HT1080 (cell line): ENCODE data around the gene RIN3. TPM values are rescaled to one million over a fixed set of nuclear protein-coding genes. Genes with fewer than 3 reads are reported as not detected.

ENCODE experiments used
- DNase-seq: peaks from one replicate; pipeline ENCODE4 v3.0.0-alpha.2; 2015; ENCODE audit warnings: low read depth
- total RNA-seq: library from RNA; depleted of rRNA; stranded (reverse); fragments of >200 nt; shearing (Covaris generic); gene quantifications from 2 replicates; pipeline ENCODE4 v1.2.3, GENCODE V29; 2014

The RIN3 gene
- total RNA-seq, 1 experiment from 2014 or later = 6.6 TPM

DNA sequence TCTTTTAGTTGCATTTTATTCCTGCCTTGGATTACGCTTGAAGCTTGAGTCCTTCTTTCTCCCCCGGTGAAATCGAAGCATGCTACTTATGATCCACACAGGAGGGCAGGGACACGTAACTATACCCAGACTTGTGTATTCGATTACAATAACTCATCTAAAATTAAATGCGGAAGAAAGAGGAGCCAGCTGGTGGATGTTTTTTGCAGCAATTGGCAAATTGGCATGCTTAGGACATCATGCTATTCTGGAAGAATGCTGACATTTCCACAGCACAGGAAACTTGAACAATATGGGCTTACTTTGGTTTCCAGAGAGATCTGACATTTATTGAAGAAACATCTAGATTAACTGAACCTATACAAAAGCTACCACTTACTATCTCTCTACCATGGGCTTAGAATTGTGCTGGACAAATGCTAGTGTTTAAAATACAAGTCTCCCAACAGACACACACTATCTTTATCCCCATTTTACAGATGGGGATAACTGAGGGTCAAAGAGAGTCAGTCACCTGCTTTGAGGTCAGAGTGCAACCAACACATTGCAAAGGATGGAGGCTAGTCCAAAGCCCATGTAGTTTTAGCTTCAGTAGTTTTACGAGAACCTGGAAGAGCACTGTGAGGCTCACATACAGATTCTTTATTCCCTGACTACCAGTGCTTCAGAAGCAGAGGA lies 198.5 kb downstream of the RIN3 start:
- DNase-seq = no peak

DNA sequence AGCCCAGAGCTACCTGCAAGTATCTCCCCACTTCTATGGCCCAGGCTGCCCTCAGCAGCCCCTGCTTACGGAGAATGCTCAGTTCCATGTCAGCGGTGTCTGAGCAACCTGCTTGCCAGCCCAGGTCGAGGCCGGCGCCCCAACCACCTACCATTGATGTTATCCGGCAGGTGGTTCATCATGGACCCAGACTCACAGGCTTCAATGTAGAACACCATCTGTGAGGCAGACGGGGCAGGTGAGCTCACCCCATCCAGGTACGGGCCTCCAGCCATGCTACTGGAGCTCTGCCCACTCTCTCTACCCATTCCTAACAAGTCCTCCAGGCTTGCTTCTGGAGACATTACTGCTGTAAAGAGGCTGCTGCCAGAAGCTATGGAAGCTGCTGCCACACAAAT lies 199.1 kb downstream of the RIN3 start:
- no peak for DNase-seq

DNA sequence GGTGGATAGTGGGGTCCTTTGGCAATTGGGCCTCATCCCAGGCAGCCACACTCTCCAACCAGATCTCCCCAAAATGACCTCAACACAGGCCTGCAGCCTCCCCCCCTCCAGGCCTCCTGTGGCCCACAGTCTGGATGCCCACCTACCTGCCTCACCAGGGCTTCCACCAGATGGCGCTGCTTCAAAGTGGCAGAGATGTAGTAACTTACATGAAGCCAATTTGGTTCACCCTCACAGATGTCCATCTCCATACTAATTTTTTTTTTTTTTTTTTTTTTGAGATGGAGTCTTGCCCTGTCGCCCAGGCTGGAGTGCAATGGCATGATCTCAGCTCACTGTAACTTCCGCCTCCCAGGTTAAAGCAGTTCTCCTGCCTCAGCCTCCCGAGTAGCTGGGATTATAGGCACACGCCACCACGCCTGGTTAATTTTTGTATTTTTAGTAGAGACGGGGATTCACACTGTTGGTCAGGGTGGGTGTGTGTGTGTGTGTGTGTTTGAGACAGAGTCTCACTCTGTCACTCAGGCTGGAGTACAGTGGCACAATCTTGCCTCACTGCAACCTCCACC lies 201.2 kb downstream of the RIN3 start:
- peak; percentile 59 for DNase-seq

DNA sequence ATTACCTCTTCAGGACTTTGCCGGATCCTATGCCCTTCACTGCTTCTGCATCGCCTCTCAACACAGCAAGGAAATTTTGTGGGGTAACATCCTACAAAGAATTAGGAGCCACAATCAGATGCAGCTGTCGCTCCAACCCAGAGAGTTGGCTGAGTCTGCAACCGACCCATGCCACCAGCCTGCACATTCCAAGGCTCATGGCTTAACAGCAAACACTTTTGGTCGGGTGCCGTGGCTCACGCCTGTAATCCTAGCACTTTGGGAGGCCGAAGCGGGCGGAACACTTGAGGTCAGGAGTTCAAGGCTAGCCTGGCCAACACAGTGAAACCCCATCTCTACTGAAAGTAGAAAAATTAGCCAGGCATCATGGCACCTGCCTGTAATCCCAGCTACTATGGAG lies 202.6 kb downstream of the RIN3 start:
- no peak for DNase-seq

DNA sequence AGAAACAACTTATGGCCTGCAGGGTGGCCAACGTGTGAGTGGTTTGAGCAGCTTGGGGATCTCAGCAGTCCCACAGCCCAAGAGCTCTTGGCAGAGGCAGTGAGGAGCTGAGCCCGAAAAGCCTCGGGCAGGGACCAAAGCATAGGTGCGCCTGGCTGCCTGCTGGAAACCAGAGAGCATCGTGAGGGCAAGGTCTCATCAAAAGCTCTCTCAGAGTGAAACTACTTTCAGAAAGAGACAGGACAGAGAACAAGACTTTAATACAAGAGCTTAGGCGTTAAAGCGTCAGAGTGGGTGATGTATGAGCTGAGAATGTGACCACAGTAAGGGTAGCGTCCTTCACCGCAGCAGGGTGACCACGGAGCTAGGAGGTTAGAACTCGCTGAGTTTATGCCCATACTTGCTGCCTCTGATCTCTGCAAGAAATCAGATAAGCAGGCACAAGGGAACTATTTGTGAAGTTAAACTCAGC lies 204.0 kb downstream of the RIN3 start:
- no peak for DNase-seq

DNA sequence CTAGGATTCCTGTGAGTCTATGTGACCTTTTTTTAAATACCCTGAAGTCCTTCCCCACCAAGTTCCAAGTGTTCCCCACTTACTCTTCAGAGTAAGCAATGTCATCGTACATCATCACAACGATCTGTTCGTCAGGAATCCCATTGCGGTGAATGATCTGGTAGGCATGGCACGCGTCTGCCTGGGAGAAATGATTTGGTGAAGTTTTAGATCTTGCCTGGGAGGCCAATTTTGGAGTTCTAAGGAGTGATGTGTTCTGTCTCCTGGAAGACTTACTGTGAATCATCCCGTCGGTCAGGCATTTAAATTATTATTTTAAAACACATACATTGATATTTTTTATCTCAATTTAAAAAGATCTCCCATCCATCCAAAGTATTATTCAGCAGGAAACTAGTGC lies 205.1 kb downstream of the RIN3 start:
- peak; percentile 36 for DNase-seq

DNA sequence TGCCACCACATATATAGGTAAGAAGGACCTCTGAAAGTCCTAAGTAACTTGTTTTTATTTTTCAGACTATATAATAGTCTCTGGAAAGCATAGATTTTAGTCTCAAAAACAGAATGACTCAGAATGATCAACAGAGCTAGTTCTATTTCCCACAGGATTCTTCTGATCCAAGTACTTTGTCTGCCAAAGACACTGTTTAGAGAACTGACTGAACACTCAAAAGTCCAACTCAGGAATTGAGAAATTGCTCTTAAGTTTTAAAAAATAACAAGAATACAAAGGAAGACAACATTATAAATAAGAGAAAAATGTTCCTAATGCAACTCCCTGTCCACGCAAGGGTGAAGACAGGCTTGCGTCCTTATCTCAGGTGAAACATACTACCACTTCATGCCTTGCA lies 205.8 kb downstream of the RIN3 start:
- DNase-seq = no peak

DNA sequence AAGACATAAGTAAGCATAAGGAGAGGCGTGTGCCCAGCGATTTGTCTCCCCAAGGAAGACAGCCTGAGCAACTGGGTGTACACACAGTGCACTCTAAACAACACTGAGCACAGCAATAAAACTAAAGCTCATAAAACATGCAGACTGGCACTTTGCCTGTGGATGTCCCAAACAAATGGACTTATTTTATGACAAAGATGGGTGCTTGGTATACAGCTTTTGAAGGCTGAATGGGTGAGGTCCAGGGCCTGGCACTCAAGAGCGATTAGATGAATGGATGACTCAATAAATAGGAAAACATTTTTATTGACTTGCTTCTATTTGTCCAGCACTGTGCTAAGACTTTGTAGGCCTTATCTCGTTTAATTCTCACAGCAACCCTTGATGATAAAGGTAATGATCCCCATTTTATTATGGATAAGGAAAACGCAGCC lies 206.3 kb downstream of the RIN3 start:
- no peak for DNase-seq

DNA sequence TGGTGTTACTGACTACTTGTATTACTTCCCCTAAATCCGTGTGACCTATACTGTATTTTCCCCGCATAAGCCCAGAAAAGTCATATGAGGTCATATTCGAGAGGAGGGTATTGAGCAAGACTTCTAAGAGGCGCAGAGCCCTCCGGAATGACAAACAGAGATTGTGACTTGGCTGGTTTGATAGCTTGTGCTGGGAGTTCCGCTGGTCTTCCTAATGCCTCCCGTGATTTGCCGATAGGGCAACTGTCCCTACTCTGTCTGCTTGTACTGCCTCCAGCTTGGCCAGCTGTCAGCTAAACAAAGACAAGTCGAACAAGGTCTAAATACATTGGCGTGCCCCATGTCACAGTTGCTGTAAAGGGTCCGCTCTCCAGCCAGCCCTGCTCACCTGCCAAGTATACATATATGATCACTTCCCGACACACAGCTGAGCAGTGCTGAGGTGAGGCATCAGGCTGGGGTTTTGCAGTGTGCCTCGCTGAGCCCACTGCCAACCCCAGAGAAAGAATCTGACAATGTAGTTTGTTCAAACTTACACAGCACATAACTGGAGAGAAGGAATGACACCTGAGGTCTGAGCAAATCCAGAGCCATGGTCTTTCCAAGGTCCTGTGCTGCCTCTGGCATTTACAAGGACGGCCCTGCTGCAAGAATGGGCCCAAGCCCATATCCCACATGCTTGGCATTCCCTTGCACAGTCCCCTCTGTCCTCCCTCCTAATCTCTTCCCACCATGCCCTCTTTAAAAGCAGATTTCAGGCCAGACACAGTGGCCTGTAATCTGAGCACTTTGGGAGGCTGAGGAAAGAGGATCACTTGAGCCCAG lies 211.1 kb downstream of the RIN3 start:
- DNase-seq = no peak

DNA sequence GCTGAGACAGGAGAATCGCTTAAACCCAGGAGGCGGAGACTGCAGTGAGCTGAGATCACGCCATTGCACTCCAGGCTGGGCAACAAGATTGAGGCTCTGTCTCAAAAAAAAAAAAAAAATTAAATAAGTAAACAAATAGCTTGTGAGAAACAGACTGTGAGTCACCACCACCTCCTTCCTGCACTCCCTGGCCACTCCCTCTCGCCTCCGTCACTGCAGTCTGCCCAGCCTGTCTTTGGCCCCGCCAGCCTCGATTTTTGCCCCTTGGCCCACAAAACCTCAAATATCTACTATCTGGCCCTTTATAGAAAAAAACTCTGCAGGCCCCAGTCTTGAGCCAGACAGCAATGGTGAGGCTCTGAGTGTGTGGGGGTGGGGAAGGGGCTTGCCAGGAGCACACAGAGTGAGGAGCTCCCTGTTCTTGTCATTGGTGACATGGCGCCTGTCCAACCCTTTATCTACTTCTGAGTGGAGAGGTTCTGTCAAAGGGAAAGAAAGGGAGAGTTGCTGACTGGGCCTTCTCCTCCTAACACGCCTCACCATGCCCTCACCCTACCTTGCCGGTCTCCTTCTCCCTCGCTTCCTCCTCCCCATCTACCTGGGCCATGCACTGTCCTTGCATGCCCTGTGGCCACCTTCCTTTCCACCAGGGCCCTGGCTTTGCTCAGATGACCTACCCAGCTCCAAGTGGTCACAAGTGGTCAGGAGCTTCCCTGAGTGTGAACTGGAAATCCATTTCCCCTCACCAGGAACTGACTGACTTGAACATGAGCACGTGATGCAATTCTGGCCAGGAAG lies 212.8 kb downstream of the RIN3 start:
- DNase-seq = peak; percentile 92

DNA sequence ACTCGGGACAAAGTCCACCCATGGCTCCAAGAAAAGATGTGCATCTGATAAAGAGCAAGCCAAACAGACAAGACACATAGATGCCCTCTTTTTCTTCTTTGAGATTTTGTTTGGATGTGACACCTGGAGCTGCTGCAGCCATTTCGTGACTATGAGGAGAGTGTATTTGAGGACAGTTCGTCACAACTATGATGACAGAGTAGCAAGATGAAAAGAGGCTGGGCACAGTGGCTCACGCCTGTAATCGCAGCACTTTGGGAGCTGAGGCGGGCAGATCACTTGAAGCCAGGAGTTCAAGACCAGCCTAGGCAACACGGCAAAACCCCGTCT lies 213.3 kb downstream of the RIN3 start:
- no peak for DNase-seq

DNA sequence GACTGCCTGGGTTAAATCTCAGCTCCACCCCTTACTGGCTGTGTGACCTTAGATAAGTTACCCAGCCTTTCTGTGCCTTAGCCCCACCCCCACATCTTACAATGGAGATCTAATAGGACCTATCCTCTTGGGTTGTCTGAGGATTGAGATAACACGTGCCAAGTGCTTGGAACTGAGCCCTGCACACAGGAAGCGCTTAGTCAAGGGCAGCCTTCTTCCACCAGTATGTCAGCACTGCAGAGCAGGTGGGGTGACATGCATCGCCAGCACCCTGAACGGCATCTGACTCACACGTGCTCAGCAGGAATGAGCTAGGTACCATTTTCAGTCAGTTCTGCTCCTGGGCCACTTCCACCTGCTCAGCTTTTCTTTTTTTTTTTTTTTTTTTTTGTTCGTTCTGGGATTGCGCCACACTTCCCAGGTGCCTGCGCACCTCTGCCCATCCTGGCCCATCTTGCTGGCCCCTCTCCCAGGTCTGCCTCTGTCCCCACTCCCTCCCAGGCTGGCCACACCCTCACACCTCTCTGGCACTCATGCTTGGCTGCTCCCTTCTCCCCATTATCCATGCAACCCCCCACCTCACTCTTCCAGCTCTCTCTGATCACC lies 215.3 kb downstream of the RIN3 start:
- DNase-seq = peak; percentile 91

DNA sequence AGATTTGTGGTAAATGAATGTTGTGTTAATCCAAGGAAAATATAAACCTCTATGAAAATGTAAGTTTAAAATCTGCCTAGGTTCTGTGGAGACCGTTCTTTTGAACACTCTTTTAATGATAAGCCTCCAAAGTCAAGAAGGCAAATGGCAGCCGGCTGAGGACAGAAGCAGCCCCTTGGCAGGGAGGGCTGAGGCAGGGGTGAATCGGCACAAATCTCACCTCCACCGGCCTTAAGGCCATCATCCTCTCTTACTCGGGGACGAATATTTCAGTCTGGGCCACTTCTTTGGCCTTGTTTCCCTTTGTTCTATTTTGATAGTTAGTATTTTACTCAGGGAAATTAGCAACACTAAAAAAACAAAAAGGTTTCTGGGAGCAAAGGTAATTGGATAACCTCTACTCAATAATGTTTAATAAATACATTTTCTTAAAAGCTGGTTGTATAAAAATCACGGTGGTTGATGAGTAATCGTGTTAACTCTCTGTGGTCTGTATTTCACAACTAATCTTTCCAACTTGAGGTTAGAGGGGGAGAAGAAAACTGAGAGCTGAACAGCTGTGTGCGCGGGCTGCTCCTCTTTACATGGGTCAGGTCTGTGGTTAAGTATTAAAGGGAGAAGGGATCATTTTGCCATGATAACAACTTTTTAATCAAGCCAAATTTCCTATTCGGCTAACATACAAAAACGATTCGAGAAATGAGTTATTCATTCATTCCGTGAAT lies 216.2 kb downstream of the RIN3 start:
- DNase-seq = peak; percentile 91

DNA sequence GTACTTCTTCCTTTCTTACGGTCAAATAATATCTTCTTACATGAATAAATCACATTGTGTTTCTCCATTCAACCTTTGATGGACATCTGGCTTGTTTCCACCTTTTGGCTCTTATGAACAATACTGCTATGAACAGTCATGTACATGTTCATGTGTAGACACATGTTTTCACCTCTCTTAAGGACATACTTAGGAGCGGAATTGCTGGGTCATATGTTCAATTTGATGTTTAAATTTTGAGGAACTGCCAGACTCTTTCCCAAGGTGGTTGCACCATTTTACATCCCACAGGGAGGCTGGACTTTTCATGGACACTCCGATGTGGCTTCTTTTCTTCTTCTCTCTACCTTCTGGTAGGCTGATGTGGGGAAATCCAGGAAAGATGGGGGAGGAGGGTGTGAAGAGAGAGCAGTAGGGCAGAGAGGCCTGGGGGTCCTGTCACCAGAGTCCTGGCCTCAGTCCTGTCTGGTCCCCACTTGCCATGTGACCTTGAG lies 218.1 kb downstream of the RIN3 start:
- no peak for DNase-seq

DNA sequence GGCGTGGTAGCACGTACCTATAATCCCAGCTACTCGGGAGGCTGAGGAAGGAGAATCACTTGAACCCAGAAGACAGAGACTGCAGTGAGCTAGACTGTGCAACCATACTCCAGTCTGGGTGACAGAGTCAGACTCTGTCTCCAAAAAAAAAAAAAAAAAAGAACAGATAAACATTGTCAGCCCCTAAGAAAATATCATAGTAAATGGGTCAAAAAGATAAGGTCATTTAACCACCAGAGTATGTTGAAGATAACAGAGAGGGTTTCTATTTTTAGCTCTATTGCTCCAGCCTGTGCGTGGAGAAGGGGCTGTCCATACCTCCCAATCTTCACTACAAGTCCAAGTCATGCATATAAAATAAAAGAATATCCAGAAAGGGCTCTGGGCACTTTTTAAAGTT lies 219.4 kb downstream of the RIN3 start:
- no peak for DNase-seq

DNA sequence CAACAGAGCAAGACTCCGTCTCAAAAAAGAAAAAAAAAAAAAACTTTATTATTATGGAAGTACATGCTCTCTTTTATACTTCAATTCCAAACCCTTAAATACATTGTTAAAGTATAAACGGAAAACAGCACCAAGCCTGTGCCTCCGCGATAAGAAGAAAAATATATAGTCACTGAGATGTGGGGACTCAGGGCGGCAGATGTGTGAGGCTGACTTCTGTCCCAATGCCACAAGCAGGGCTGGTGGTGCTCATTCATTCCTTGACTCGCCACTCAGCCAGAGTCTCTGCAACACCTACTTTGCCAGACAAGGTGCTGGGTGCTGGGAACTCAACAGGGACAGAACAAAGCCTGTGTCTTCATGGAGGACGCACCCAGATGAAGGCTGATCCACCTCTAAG lies 221.0 kb downstream of the RIN3 start:
- DNase-seq = no peak

DNA sequence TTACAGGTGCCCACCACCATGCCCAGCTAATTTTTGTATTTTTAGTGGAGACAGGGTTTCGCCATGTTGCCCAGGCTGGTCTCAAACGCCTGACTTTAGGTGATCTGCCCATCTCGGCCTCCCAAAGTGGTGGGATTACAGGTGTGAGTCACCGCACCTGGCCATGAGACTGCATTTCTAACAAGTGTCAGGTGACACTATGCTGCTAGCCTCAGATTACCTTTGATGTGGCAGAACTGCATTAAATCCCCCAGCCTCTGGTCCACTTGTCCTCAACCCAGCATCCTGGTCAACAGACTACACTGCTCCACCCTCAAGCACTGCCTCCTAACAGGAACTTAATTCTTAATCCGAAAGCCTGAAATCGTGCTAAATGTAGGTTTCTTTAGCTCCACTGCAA lies 221.8 kb downstream of the RIN3 start:
- DNase-seq = no peak

DNA sequence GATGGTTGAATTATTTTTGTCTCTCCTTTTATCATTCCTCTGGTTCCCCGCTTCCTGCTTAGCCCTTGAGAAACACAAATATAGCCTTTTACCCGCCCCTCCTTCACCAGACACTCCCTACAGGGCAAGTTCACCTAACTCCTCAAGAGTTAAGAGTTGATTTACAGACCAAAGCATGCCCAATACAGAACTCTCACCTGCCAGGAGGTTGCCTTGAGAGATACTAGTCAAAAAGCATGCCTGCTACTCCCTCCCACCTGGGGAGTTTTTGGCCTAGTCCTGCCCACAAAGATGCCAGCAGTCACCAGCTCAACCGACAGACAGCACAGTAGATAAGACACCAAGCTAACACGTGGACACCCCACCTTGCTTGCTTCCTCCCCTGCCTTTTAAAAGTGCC lies 223.6 kb downstream of the RIN3 start:
- DNase-seq = no peak

DNA sequence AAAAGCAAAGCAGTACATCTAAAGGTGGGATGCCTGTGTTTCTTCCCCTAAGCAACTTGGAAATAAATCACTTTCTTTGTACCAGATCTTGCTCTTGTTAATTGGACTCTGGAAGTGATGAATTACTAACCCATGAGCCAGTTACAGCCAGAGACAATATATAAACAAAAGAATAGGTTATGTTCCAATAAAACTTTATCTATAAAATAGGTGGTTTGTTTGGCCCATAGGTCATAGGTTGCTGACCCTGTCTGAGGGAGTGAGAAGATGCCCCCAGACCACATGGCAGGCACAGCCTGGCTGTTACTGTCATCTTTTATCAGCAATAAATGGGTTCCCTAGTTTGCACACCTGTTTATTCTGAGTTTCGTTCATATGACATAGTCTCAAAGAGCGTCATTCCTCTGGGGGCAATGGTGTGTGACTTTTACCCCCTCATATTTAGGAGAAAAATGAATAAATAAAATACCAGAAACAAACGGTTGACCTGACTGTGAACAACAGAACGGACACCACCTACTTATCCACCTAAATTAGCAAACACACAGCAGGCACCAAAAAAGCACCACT lies 224.1 kb downstream of the RIN3 start:
- DNase-seq = no peak
